Measurements from ENCODE around the gene FGF18. TPM values are rescaled to one million over a fixed set of nuclear protein-coding genes. Genes with fewer than 3 reads are reported as not detected.
A peak's percentile ranks its signal among the peaks of the same experiment; 100 is the strongest.

FGF18 gene
- total RNA-seq, 5 donors from 2014 or later (not counting 1 experiment from before 2014, with no cell fraction given): 0.16 to 0.58 (median 0.21) TPM; not detected in 1

DNA sequence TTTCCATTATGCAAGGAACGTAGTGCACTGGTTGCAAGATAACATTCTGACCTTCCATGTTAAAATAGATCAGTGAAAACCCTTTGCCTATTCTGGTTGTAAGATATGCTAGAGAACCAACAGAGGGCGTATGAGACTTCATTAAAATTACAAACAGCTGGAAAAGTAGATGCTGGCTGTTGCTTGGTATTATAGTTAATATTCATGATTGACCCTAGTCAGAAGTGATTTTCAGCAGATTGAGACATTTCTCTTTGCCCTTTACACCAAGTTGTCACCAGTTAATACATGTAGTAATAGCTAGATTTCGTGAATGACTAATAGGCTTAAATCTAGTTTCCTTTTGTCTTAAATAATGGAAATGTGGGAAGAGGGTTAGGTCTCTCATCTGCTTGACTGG is 13.8 kb upstream of the FGF18 start:
- Histone ChIP-seq H3K36me3 (ENCODE audit: control insufficient read depth in 2 of 2, extremely low read depth in 1 of 2, insufficient read depth in 1 of 2, low read length in 1 of 2) (peaks cover 16 to 65% of the 10 kb centered on the region in 2 donors), H3K4me3 (ENCODE audit: control insufficient read depth in 1 of 2, extremely low read depth in 1 of 2, low read length in 1 of 2) (no peak overlapping the region), H3K27ac (ENCODE audit: low read length) (no peak overlapping the region), H3K4me1 (ENCODE audit: control insufficient read depth in 1 of 2, extremely low read depth in 1 of 2, insufficient read depth in 2 of 2, low read length in 2 of 2) (peaks cover 5 to 10% of the 10 kb centered on the region in 2 experiments), H3K27me3 (replicated peaks in 1 of 2; ENCODE audit: control insufficient read depth in 2 of 2, extremely low read depth in 1 of 2, insufficient read depth in 2 of 2, low read length in 1 of 2) (no peaks in the 10 kb centered on the region), H3K9me3 (no peaks in the 10 kb centered on the region)
- Mint-ChIP-seq H3K27me3 (no peaks in the 10 kb centered on the region), H3K4me1 (peaks cover 37 to 45% (median 42%) of the 10 kb centered on the region in 3 donors), H3K27ac (no peak overlapping the region), H3K4me3 (no peak overlapping the region), H3K9me3 (no peaks in the 10 kb centered on the region), H3K36me3 (peaks cover 61% of the 10 kb centered on the region)
- ATAC-seq (replicated peaks in 1 of 4) (no peak), DNase-seq (no peak)
- WGBS (ENCODE audit: insufficient coverage): no CpG with 5 or more reads among the region's 3 CpGs
- ChIA-PET POLR2A (no interaction called here), CTCF (interaction anchor here in 1 of 2 donors (0.9 to 1.1 kb wide), 2 partner anchors 9 to 19 kb away, joined by 3 to 5 read pairs; no protein-coding TSS in a partner anchor)

DNA sequence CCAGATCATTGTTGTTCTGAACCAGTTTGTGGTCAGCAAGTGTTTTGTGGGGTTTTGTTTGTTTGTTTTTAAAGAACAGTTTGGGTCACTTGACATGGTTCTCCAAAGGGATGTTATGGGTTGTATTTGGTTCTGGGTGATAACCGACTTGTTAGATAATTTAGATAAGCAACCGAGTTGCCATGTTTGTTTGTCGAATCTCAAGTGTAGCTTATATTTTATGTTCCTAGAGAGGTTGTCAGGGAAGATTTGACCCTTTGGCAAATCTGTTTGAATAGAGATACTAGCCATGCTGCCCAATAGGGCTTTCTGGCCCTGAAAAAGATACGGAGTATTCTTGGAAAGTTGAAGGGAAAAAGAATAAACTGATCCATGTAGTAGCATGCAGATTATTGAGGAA is 12.2 kb upstream of the FGF18 start:
- no peak overlapping the region for H3K27ac ChIP-seq (ENCODE audit: low read length)
- no peak for DNase-seq
- no peaks in the 10 kb centered on the region for H3K27me3 ChIP-seq (replicated peaks in 1 of 2; ENCODE audit: control insufficient read depth in 2 of 2, extremely low read depth in 1 of 2, insufficient read depth in 2 of 2, low read length in 1 of 2)
- Mint-ChIP-seq H3K27me3 (no peaks in the 10 kb centered on the region), H3K27ac (no peak overlapping the region), H3K4me3 (no peak overlapping the region), H3K4me1 (peaks cover 37 to 40% (median 37%) of the 10 kb centered on the region in 3 donors), H3K36me3 (peaks cover 62% of the 10 kb centered on the region), H3K9me3 (no peaks in the 10 kb centered on the region)
- no peak for ATAC-seq (replicated peaks in 1 of 4)
- POLR2A ChIA-PET: interaction anchor here in 1 of 2 donors (0.9 kb wide), 1 partner anchor 20 kb away, joined by 3 read pairs; no protein-coding TSS in a partner anchor
- H3K36me3 ChIP-seq (ENCODE audit: control insufficient read depth in 2 of 2, extremely low read depth in 1 of 2, insufficient read depth in 1 of 2, low read length in 1 of 2): peaks cover 4 to 66% of the 10 kb centered on the region in 2 donors
- no peak overlapping the region for H3K4me3 ChIP-seq (ENCODE audit: control insufficient read depth in 1 of 2, extremely low read depth in 1 of 2, low read length in 1 of 2)
- WGBS (ENCODE audit: insufficient coverage): 83% methylated on average over 3 of the region's 4 CpGs
- CTCF ChIA-PET: no interaction called here
- H3K4me1 ChIP-seq (ENCODE audit: control insufficient read depth in 1 of 2, extremely low read depth in 1 of 2, insufficient read depth in 2 of 2, low read length in 2 of 2): peaks cover 5 to 6% of the 10 kb centered on the region in 2 experiments
- no peaks in the 10 kb centered on the region for H3K9me3 ChIP-seq

- Mint-ChIP-seq H3K36me3 (peaks cover 68% of the 10 kb centered on the region), H3K27ac (peak overlapping the region; percentile 45 to 76), H3K9me3 (no peaks in the 10 kb centered on the region), H3K4me1 (peaks cover 37 to 38% (median 37%) of the 10 kb centered on the region in 3 donors), H3K27me3 (no peaks in the 10 kb centered on the region), H3K4me3 (no peak overlapping the region)
- ChIA-PET POLR2A (no interaction called here), CTCF (interaction anchor here (0.5 to 1.5 kb wide), 2 partner anchors 16 to 77 kb away, joined by 3 to 5 read pairs; no protein-coding TSS in a partner anchor)
- H3K9me3 ChIP-seq: no peaks in the 10 kb centered on the region
- ATAC-seq (replicated peaks in 1 of 4) (no peak), DNase-seq (no peak)
- WGBS (ENCODE audit: insufficient coverage): 100% methylated on average over 1 of the region's 8 CpGs
- no peaks in the 10 kb centered on the region for H3K27me3 ChIP-seq (replicated peaks in 1 of 2; ENCODE audit: control insufficient read depth in 2 of 2, extremely low read depth in 1 of 2, insufficient read depth in 2 of 2, low read length in 1 of 2)
- no peak overlapping the region for H3K27ac ChIP-seq (ENCODE audit: low read length)
- peaks cover 5 to 6% of the 10 kb centered on the region in 2 experiments for H3K4me1 ChIP-seq (ENCODE audit: control insufficient read depth in 1 of 2, extremely low read depth in 1 of 2, insufficient read depth in 2 of 2, low read length in 2 of 2)
- H3K4me3 ChIP-seq (ENCODE audit: control insufficient read depth in 1 of 2, extremely low read depth in 1 of 2, low read length in 1 of 2): no peak overlapping the region
- peaks cover 4 to 79% of the 10 kb centered on the region in 2 donors for H3K36me3 ChIP-seq (ENCODE audit: control insufficient read depth in 2 of 2, extremely low read depth in 1 of 2, insufficient read depth in 1 of 2, low read length in 1 of 2)
Observed at GRCh38 chr5:171409164-171410136, 10.0 kb upstream of the FGF18 start.

DNA sequence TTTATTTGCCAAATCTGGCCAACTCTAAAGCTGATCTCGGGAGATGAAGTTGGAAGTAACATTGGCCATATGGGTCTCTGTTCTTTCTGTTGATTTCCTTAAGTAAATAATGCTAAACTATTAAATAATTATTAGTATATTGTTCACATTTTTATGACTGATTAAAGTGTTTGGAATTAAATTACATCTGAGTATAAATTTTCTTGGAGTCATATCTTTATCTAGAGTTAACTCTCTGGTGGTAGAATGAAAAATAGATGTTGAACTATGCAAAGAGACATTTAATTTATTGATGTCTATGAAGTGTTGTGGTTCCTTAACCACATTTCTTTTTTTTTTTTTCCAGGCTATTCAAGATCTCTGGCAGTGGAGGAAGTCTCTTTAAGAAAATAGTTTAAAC is 9.3 kb upstream of the FGF18 start:
- Histone ChIP-seq H3K27me3 (replicated peaks in 1 of 2; ENCODE audit: control insufficient read depth in 2 of 2, extremely low read depth in 1 of 2, insufficient read depth in 2 of 2, low read length in 1 of 2) (no peaks in the 10 kb centered on the region), H3K4me3 (ENCODE audit: control insufficient read depth in 1 of 2, extremely low read depth in 1 of 2, low read length in 1 of 2) (no peak overlapping the region), H3K36me3 (ENCODE audit: control insufficient read depth in 2 of 2, extremely low read depth in 1 of 2, insufficient read depth in 1 of 2, low read length in 1 of 2) (peaks cover 0 to 73% of the 10 kb centered on the region in 2 donors), H3K4me1 (ENCODE audit: control insufficient read depth in 1 of 2, extremely low read depth in 1 of 2, insufficient read depth in 2 of 2, low read length in 2 of 2) (peaks cover 5 to 6% of the 10 kb centered on the region in 2 experiments), H3K9me3 (no peaks in the 10 kb centered on the region), H3K27ac (ENCODE audit: low read length) (no peak overlapping the region)
- ChIA-PET CTCF (no interaction called here), POLR2A (no interaction called here)
- ATAC-seq (replicated peaks in 1 of 4) (no peak), DNase-seq (no peak)
- Mint-ChIP-seq H3K36me3 (peaks cover 68% of the 10 kb centered on the region), H3K4me3 (no peak overlapping the region), H3K9me3 (no peaks in the 10 kb centered on the region), H3K27me3 (no peaks in the 10 kb centered on the region), H3K4me1 (peaks cover 37 to 38% (median 37%) of the 10 kb centered on the region in 3 donors), H3K27ac (no peak overlapping the region)
- WGBS (ENCODE audit: insufficient coverage): no CpG with 5 or more reads among the region's 1 CpG

- DNase-seq (no peak), ATAC-seq (replicated peaks in 1 of 4) (no peak)
- no peaks in the 10 kb centered on the region for H3K27me3 ChIP-seq (replicated peaks in 1 of 2; ENCODE audit: control insufficient read depth in 2 of 2, extremely low read depth in 1 of 2, insufficient read depth in 2 of 2, low read length in 1 of 2)
- H3K27ac ChIP-seq (ENCODE audit: low read length): no peak overlapping the region
- H3K4me3 Mint-ChIP-seq: no peak overlapping the region
- peaks cover 18 to 24% (median 22%) of the 10 kb centered on the region in 3 donors for H3K4me1 Mint-ChIP-seq
- peak overlapping the region in 1 of 2 donors; percentile 4 for H3K27ac Mint-ChIP-seq
- peaks cover 0 to 59% of the 10 kb centered on the region in 2 donors for H3K36me3 ChIP-seq (ENCODE audit: control insufficient read depth in 2 of 2, extremely low read depth in 1 of 2, insufficient read depth in 1 of 2, low read length in 1 of 2)
- WGBS (ENCODE audit: insufficient coverage): no CpG with 5 or more reads among the region's 5 CpGs
- no peaks in the 10 kb centered on the region for H3K9me3 ChIP-seq
- peaks cover 5 to 6% of the 10 kb centered on the region in 2 experiments for H3K4me1 ChIP-seq (ENCODE audit: control insufficient read depth in 1 of 2, extremely low read depth in 1 of 2, insufficient read depth in 2 of 2, low read length in 2 of 2)
- no peak overlapping the region for H3K4me3 ChIP-seq (ENCODE audit: control insufficient read depth in 1 of 2, extremely low read depth in 1 of 2, low read length in 1 of 2)
- no peaks in the 10 kb centered on the region for H3K27me3 Mint-ChIP-seq
- POLR2A ChIA-PET: interaction anchor here in 1 of 2 donors (0.6 kb wide), 1 partner anchor 29 kb away, joined by 3 read pairs; no protein-coding TSS in a partner anchor
- H3K9me3 Mint-ChIP-seq: no peaks in the 10 kb centered on the region
- peaks cover 49% of the 10 kb centered on the region for H3K36me3 Mint-ChIP-seq
- CTCF ChIA-PET: no interaction called here
Observed at GRCh38 chr5:171412186-171412585, 7.3 kb upstream of the FGF18 start.

DNA sequence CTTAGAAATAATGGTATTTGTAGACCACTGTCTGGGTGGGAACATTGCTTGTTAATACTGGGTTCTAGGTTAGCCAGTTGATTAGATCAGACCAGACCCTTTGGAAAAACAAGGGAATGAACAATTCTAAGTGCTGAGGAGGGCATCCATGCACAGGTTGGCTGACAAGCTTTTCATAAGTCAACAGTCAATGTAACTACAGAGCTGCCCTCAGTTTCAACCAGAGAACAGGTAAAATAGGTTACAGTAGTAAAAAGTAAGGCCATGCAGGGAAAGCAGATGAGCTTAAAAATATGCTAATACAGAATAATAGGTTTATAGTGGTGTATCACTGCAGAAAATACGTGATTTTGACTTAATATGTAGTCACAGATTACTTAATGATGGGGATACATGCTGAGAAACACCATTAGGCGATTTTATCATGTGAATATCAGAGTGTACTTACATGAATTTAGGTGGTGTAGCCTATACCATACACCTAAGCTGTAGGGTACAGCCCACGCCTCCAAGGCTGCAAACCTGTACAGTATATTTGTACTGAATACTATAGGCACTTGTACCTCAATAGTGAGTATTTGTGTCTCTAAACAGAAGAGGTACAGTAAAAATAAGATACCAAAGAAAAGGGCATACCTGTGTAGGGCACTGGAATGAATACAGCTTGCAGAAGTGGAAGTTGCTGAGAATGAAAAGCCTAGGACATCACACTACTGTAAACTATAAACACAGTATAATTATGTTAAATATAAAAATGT is 6.1 kb upstream of the FGF18 start:
- no CpG with 5 or more reads among the region's 3 CpGs for WGBS (ENCODE audit: insufficient coverage)
- Mint-ChIP-seq H3K4me1 (peaks cover 10 to 13% (median 11%) of the 10 kb centered on the region in 3 donors), H3K4me3 (no peak overlapping the region), H3K36me3 (peaks cover 38% of the 10 kb centered on the region), H3K9me3 (no peaks in the 10 kb centered on the region), H3K27me3 (no peaks in the 10 kb centered on the region), H3K27ac (no peak overlapping the region)
- ATAC-seq (replicated peaks in 1 of 4): peak in 1 of 4 experiments; percentile 18
- CTCF ChIA-PET: no interaction called here
- no peaks in the 10 kb centered on the region for H3K9me3 ChIP-seq
- POLR2A ChIA-PET: interaction anchor here (0.5 to 0.7 kb wide), 2 partner anchors 11 to 657 kb away, joined by 5 to 9 read pairs; no protein-coding TSS in a partner anchor
- H3K27ac ChIP-seq (ENCODE audit: low read length): no peak overlapping the region
- H3K4me3 ChIP-seq (ENCODE audit: control insufficient read depth in 1 of 2, extremely low read depth in 1 of 2, low read length in 1 of 2): no peak overlapping the region
- H3K4me1 ChIP-seq (ENCODE audit: control insufficient read depth in 1 of 2, extremely low read depth in 1 of 2, insufficient read depth in 2 of 2, low read length in 2 of 2): peaks cover 2 to 6% of the 10 kb centered on the region in 2 experiments
- DNase-seq: no peak
- H3K27me3 ChIP-seq (replicated peaks in 1 of 2; ENCODE audit: control insufficient read depth in 2 of 2, extremely low read depth in 1 of 2, insufficient read depth in 2 of 2, low read length in 1 of 2): no peaks in the 10 kb centered on the region
- H3K36me3 ChIP-seq (ENCODE audit: control insufficient read depth in 2 of 2, extremely low read depth in 1 of 2, insufficient read depth in 1 of 2, low read length in 1 of 2): peaks cover 0 to 48% of the 10 kb centered on the region in 2 donors
